ENCODE measurements around the gene SEL1L.

DNA sequence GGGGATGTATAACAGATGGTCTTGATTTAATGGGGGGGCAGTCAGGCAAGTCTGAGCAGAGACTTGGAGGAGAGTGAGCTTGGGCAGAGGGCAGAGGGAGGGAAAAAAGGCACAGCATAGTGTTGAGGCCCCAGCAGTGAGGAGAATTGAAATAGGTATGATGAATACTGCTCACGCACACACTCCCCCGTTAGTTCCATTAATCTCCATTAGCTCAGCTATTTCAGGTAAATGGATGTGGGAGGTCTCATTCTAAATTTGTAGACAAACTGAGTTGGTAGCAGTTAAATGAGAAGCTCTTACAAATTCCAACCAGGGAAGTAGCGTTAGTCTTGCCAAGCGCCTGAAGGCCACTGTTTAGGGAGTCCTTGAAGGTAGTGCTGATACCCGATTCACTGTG, 66.8 kb downstream of the SEL1L start:
- no peak for TF ChIP-seq POLR2A (IDR thresholded peaks at IDR 0.05)
- TF ChIP-seq, protein P1, sequence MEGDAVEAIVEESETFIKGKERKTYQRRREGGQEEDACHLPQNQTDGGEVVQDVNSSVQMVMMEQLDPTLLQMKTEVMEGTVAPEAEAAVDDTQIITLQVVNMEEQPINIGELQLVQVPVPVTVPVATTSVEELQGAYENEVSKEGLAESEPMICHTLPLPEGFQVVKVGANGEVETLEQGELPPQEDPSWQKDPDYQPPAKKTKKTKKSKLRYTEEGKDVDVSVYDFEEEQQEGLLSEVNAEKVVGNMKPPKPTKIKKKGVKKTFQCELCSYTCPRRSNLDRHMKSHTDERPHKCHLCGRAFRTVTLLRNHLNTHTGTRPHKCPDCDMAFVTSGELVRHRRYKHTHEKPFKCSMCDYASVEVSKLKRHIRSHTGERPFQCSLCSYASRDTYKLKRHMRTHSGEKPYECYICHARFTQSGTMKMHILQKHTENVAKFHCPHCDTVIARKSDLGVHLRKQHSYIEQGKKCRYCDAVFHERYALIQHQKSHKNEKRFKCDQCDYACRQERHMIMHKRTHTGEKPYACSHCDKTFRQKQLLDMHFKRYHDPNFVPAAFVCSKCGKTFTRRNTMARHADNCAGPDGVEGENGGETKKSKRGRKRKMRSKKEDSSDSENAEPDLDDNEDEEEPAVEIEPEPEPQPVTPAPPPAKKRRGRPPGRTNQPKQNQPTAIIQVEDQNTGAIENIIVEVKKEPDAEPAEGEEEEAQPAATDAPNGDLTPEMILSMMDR (IDR thresholded peaks at IDR 0.05): no peak
